GM21447 (cell line): ENCODE results near the gene HTR1E.
A peak's percentile ranks its signal among the peaks of the same experiment; 100 is the strongest.
"Not testable (repeated sequence)": the region's sequence is repeated elsewhere in the genome, so short reads cannot be mapped to it uniquely, and the experiment has no call there.

Source experiments
- ATAC-seq: cut with Tn5 transposase; IDR thresholded peaks from one replicate; pipeline ENCODE4 v1.9.1; 2021; ENCODE audit not compliant: unreplicated experiment

Gene HTR1E, protein sequence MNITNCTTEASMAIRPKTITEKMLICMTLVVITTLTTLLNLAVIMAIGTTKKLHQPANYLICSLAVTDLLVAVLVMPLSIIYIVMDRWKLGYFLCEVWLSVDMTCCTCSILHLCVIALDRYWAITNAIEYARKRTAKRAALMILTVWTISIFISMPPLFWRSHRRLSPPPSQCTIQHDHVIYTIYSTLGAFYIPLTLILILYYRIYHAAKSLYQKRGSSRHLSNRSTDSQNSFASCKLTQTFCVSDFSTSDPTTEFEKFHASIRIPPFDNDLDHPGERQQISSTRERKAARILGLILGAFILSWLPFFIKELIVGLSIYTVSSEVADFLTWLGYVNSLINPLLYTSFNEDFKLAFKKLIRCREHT

DNA sequence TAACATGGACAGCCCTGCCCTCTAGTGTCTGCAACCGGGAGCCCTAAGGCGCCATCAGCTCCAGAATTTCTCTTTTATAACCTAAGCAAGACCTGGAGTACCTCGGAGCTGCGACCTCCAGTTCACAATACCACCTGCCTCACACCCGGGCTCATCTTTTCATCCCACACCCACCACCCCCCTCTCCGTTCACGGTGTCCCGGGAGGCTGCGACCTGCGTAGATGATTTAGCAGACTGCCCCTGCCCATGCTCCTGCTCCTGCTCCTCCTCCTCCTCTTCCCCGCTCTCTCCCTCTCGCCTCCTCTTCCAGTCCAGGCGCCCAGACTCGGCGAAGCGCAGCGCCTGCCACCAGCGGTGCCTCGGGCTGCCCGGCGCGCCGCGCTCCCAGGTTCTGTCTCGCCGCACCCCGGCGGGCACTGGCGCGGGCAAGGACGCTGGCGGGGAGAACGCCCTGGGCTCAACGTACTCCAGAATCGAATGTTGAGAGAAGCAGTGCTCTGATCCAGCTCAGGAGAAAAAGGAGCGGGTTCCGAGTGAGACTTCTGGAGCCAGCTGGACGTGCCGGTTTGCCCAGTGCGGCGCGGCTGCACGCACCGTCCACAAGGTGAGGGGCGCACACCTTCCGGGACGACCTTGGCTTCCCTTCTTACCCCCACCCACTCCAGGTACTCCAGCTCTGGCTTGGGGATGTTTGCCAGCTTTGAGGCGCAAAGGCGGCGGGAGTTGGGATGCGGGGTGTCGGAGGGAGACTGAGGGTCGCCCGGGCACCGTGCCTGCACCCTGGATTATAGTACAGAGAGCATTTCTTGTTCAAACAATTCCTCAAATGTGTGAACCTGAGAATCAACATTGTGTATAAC, at the start of gene HTR1E:
HTR1E (plus strand) TSS at position 310 of the 861 bp plus-strand sequence. CDS start 77,807 bp downstream, outside the sequence.
- peak; percentile 72 for ATAC-seq

DNA sequence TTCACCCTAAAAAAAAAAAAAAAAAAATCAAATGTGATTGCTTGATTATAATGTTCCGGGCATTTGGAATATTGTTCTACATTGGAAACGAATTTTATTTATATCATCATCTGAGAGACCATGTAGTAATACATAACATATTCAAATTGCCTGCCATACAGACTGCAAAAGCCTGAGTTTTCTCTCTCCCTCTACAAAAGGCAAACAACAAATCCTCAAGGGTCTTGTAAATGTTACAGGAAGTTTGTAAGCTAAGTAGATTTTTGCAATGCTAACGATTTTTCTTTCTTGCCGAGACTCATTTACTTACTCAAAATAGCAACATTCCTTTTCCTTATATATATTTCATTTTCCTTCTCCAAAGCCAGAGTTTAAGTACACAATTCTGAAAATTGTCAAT, 49.0 kb upstream of the HTR1E start:
- no peak for ATAC-seq

DNA sequence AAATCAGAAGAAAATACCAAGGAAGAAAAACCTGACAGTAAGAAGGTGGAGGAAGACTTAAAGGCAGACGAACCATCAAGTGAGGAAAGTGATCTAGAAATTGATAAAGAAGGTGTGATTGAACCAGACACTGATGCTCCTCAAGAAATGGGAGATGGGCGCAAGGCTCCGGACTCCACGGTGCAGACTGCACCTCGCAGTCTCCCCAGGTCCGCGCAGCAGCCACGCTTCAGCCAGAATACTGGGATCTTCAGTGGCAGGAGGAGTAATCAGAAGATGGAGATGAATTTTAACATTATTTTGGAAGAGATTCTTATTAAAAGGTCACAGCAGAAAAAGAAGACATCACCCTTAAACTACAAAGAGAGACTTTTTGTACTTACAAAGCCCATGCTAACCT, 40.1 kb upstream of the HTR1E start:
- ATAC-seq = not testable (repeated sequence)

DNA sequence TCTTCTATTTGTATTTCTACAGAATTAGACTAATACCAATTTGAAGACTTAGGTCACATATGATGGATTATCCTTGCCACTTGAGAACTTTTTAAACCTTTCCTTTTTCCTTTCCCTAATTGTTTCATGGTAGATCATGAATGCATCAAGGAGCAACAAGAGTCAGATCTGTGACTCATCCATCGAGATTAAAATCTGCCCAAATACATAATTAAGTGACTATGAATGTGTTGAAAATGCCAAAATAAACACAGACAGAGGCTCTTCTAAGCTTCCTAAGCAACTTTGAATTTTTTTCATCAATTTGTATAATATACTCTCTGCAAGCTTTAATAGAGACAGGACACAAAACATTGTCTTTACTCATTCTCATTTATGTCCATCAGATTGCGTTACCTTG, 23.5 kb upstream of the HTR1E start:
- ATAC-seq = no peak

DNA sequence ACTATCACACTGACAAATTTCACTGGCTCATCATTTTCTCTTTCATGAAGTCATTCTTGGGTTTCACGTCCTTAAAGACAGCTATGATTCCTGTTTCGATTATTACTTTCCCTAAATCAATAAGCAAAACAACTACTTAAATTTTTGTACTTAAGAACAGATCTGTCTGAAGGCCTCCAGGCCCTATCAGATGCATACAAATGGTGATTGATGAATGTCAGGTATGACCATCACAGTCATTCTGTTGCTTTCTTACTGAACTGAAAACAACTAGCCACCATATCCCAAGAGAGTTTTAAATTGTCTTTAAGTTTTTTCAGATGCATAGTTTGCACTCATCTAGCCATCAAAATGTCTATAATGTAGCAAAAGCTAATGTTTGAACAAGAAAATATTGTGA, 20.9 kb upstream of the HTR1E start:
- no peak for ATAC-seq

DNA sequence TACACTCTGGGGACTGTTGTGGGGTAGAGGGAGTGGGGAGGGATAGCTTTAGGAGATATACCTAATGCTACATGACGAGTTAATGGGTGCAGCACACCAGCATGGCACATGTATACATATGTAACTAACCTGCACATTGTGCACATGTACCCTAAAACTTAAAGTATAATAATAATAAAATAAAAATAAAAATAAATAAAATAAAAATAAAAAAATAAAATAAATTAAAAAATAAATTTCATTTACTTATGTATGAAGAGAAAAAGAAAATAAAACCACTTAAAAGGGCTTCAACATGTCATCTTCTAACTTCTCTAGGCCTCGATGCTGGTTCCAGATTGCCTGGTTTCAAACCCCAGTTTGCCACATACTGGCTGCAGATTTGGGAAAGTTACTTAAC, 10.2 kb upstream of the HTR1E start:
- ATAC-seq = not testable (repeated sequence)

DNA sequence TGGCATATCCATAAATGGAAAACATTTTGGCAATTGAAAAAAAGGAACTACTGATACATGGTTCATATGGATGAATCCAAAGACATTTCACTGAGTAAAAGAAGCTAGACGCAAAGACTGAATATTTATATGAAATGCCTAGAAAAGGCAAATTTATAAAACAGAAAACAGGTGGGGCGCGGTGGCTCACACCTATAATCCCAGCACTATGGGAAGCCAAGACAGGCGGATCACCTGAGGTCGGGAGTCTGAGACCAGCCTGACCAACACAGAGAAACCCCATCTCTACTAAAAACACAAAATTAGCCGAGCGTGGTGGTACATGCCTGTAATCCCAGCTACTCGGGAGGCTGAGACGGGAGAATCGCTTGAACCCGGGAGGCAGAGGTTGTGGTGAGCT, 9.5 kb upstream of the HTR1E start:
- not testable (repeated sequence) for ATAC-seq

DNA sequence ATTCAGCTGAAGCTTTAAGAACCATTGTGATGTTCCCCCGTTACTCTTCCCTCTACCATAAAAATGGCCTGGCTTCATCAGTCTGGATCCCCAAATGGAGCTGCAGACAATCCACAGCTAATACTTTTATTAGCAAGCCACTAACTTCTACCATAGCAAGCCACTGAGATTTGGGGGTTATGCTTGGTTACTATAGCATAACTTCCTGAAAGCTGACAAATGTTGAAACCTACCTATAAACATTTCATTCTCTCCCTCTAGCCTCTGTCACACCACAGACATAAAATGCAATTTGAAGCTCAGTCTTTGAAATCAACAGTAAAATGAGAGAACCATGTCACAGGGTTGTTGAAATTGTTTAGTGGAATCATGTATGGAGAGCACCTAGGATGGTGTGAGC, 3.0 kb upstream of the HTR1E start:
- no peak for ATAC-seq

DNA sequence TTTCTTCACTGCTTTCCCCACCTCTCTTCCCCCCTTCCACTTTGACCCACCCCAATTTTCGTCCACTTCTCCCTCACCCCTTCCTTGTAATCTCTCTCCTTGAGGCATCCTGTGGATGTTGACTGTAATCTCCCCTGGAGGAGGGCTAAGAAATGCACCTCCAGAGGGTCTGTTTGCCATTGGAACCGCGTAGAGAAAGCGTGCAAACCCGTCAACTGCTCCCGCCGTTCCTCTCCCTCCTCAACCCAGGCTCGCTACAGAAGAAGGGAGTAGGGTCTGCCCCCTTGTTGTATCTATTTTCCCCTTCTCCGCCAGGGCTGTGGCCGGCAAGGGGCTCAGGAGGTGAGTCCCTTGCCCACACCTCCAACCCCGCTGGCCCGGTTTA, 502 bp upstream of the HTR1E start:
- ATAC-seq = no peak

DNA sequence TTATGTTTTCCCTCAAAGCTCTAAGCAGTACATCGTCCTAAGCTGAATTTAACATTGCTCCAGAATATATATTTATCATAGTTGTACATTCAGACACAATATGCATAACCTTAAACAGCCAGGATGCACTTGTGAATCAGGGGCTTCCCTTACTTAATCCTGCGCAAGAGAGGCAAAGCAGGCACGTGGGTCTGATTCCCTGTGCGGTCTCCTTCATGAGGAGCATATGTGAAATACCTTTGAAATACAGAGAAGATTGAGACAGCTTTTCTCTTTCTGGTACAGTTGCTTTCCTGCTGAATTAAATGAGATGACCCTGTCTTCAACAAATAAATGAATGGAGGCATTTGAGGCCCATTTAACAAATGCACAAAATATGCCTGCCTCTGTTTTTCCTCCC, 1.5 kb downstream of the HTR1E start:
- no peak for ATAC-seq

DNA sequence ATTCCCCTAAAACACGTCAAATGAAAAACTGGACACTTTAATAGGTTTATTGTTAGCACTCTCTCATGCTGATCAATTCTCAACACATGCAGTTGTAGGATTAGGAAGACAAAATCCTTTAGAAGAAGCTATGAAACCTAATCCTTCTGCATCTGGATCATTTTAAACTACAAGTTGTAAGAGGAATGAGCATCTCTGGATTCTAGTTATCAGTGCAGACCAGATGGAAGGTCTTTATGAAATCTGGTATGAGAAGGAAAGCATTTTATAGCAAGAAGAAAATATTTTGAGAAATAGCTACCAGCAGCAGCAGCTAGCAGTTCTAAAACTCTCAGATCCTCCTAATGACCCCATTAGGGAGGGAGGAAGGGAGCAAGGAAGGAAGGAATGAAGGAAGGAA, 4.1 kb downstream of the HTR1E start:
- ATAC-seq = no peak

DNA sequence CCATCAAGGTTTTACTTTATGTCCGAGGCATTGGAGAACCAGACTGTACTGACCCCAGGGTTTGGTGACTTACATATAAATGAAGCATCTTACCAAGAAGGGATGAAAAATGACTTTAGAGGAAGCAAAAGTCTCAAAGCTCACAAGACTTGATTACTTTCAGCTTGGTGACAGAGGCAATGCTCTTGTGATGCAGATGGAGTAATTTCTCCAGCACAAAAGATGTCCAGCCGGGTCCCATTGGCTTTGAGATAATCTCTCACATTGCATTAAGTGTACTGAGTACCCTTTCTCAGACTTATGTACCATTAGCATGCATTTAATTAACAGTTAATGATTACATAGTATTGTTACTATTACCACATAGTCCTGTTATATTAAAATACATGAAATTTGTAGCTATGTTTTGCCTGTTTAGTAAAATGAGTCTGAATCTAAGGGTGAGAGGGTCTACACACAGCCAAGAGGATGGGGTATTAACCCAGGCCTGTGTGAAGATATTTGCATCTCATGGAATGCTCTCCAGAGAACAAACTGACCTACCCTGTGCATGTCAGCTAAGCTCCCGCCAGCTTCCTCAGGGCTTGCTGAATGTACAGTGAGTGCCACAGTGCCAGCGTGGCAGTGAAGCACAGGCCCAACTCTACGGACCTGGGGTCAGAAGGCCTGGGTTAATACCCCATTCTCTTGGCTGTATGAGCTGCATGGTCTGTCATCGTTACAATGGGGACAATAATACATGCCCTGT, 5.6 kb downstream of the HTR1E start:
- ATAC-seq = no peak

DNA sequence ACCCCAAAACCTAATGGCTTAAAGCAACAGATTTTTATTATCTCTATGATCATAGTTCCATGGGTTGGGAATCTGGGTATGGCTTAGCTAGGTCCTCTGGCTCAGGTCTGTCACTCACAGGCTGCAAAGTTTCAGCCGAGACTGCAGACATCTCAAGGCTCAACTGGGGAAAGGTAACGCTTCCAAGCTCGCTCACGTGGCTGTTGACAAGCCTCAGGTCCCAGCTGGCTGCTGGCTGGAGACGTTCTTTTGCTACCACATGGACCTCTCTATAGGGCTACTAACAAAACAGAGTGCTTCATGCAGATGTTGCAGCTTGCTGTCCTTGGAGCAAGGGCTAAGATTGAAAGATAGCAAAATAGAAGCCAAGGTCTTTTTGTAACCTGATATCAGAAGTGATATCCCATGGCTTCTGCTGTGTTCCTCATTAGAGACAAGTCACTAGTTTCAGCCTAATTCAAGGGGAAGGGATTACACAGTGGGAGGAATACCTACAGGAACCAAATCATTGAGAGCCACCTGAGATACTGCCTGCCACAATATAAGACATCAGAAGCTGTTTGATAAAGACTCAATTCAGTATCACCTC, 6.6 kb downstream of the HTR1E start:
- no peak for ATAC-seq

DNA sequence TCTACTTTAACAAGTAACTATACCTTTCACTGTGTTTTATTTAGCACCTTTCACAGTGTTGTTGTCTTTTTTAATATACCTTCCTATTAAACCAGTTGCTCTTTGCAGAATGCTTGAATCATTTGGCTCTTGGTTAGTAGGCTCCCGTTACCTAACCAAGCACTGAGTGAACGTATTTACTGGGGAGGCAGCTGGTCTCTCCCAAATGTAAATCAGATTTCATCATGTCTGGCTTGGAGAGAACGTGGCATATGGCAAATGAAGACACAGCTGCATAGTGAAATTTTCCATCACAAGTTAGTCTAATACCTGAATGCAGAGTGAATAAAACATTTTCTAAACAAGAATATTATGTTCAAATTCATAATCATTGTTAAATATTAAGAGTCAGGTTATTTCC, 12.4 kb downstream of the HTR1E start:
- ATAC-seq = no peak

DNA sequence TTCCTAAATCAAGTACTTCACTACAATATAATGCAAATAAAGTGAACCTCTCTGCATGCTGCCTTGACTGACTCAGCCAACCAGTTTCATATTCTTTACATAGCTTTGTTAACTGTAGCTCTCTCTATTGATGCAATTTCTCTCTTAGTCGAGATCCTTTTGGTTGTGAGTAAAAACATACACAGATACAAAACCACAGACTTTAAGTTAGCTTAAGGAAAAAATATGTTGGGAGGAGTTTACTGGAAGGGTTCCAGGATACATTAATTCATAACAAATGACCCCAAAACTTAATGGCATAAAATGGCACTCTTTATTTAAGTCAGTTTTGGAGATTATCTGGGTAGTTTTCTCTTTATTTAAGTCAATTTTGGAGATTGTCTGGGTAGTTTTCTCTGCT, 15.7 kb downstream of the HTR1E start:
- no peak for ATAC-seq

DNA sequence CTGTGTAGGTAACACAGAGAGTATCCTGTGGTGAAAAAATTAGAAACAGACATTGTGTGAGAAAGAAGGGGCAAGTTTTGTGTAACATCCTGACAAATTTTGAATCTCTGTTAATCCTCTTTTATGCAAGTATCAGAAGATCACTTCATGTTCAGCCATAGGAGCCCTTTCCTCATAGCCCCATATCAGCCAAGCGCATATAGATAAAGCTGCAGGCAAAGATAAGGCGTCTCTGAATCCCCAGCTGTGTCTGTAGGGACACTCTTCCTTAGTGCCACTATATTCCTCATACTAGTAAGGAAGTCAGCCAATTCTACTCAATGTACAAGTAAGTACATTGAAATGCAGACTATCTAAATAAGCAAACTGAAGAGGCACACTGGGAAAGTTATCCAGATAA, 22.3 kb downstream of the HTR1E start:
- no peak for ATAC-seq

DNA sequence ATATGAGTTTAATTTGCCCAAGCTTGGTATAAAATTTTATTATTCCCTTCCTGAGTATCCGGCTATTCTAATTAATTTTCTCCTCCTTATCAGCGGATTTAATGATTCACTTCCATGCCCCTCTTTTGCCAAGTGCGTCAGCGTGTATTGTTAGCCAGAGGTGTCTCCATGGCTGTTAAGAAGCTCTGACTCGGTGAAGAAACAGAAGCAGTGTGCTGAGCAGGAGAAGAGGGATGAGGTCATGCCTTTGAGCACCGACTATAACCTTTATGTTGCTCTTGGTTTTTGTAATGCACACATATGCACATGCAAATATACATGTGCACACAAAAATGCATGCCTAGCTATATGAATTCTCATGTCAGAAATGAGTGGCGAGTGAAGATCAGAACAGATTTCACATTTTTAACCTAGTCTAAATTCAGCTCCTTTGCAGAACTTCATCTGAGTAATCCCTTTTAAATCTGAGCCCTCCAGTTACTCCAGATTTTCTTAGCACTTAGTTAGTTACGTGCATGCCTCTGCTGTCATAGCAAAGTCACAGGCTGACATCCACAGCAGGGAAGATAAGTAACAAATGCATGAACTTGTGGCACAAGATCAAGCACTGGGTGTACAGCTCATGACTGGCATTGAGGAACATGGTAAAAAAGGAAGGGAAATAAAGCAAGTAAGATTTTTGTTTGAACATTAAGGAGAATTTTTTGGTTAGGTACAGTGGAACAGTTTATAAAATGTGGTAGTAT, 24.3 kb downstream of the HTR1E start:
- no peak for ATAC-seq

DNA sequence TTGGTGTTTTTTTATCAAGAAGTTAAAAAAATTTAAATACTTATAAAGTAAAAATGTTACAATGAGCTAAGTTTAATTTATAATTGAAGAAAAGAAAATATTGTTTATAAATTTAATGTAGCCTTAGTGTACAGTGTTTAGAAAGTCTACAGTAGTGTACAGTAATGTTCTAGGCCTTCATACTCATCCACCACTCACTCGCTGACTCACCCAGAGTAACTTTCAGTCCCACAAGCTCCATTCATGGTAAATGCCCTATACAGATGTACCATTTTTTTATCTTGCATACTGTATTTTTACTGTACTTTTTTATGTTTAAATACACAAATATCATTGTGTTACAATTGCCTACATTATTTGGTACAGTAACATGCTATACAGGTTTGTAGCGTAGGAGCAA, 26.0 kb downstream of the HTR1E start:
- no peak for ATAC-seq

DNA sequence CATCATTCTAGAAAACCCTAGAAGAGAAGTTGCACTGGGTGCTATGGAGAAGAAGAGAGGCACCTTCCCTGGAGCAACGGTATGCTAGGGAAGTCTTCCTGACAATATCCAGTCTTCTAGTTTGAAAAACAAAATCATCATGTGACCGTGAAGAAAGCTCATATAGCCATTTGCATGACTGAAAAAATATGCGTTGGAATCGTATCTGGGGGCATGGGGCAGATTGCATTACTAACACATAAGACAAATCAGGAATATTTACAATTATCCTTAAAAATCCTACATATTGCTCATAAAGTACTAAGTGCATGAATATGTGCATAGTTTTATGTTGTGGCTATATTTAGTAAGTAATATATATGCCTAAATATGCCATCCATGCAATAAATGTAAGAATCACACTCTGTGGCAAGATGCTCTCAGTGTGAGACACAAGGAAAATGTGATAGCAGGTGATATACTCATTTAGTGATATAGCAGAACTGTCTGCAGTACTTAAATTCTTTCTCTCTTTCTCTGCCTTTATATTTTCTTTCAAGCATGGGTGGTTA, 26.8 kb downstream of the HTR1E start:
- ATAC-seq = no peak

DNA sequence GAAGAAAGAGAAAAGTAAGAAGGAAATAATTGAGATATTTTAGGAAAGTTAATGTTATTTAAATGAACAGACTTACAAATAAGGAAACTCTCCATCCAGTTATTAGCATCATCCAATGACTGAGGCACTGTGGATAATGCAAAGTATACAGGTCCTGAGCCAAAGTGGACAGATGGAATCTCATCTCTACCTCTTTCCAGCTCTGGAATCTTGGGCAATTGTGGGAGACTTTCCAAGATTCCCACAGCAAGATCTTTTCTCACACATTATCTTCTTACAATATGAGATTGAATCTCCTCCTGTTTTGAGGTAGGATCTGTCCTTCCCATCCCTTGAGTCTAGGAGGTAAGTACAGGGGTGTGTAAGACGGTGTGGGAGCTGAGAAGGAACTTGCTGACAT, 28.9 kb downstream of the HTR1E start:
- no peak for ATAC-seq
